OCI-LY7 (cell line): Measurements from ENCODE around the gene SGMS1. TPM values are rescaled to one million over a fixed set of nuclear protein-coding genes. Genes with fewer than 3 reads are reported as not detected.

Experiments
- BruUV-seq: library from RNA; stranded (reverse); fragments of 400-500 nt; replicated peaks from 2 replicates; lab custom pipeline; 2021; lab: Mats Ljungman, UMichigan
- CTCF ChIA-PET: fragments of 300-600 bp; sonication (Branson Sonifier 250); formaldehyde crosslinking; loops from one replicate; lab custom pipeline; 2022; ENCODE audit warnings: antibody characterized with exemption; ENCODE audit not compliant: unreplicated experiment; lab: Charles Lee
- POLR2A ChIA-PET: fragments of 300-600 bp; sonication (Branson Sonifier 250); formaldehyde crosslinking; loops from one replicate; lab custom pipeline; 2022; ENCODE audit warnings: antibody characterized with exemption; lab: Charles Lee
- DNase-seq: peaks from one replicate; pipeline ENCODE4 v3.0.0-alpha.2; 2015; ENCODE audit warnings: low spot score
- H2AFZ ChIP-seq: fragments of 200-600 bp; sonication (generic), shearing (Covaris generic); 2 replicates; pipeline ENCODE4 v1.6.1; 2014; ENCODE audit warnings: mild to moderate bottlenecking, antibody characterized with exemption, low read length, moderate library complexity
- H3K27ac ChIP-seq: fragments of 200-600 bp; sonication (generic); 2 replicates; pipeline ENCODE4 v1.5.1; 2014; ENCODE audit warnings: mixed run types, low read depth, mild to moderate bottlenecking, moderate library complexity, low read length, inconsistent platforms; ENCODE audit not compliant: poor library complexity, severe bottlenecking
- H3K36me3 ChIP-seq: fragments of 200-600 bp; sonication (generic); 2 replicates; pipeline ENCODE4 v1.6.1; 2014; ENCODE audit warnings: mild to moderate bottlenecking, antibody characterized with exemption, low read length, moderate library complexity, mixed read lengths; ENCODE audit not compliant: insufficient read depth
- H3K4me1 ChIP-seq: fragments of 200-600 bp; sonication (generic); 2 replicates; pipeline ENCODE4 v1.5.1; 2014; ENCODE audit warnings: mild to moderate bottlenecking, low read length; ENCODE audit not compliant: insufficient read depth, poor library complexity, severe bottlenecking
- H3K4me2 ChIP-seq: fragments of 200-600 bp; sonication (generic); 2 replicates; pipeline ENCODE4 v1.6.1; 2014; ENCODE audit warnings: mild to moderate bottlenecking, low read length
- H3K4me3 ChIP-seq: fragments of 200-600 bp; sonication (generic); 2 replicates; pipeline ENCODE4 v1.5.1; 2014; ENCODE audit warnings: mild to moderate bottlenecking, low read depth, low read length; ENCODE audit not compliant: poor library complexity, severe bottlenecking
- H3K79me2 ChIP-seq: fragments of 200-600 bp; sonication (generic); 2 replicates; pipeline ENCODE4 v1.6.1; 2016; ENCODE audit warnings: low read depth, mild to moderate bottlenecking, low read length, moderate library complexity, mixed read lengths; ENCODE audit not compliant: insufficient read depth
- H3K9me2 ChIP-seq: fragments of 200-600 bp; sonication (generic); 2 replicates; pipeline ENCODE4 v1.6.1; 2016; ENCODE audit warnings: mild to moderate bottlenecking, low read length, mixed read lengths; ENCODE audit not compliant: insufficient read depth
- H3K9me3 ChIP-seq: fragments of 200-600 bp; sonication (generic); 2 replicates; pipeline ENCODE4 v1.6.1; 2014; ENCODE audit warnings: mild to moderate bottlenecking, mixed run types, low read length, mixed read lengths
- H4K20me1 ChIP-seq: fragments of 200-600 bp; sonication (generic); 2 replicates; pipeline ENCODE4 v1.6.1; 2014; ENCODE audit warnings: mild to moderate bottlenecking, antibody characterized with exemption, low read length, moderate library complexity, mixed read lengths; ENCODE audit not compliant: insufficient read depth
- EZH2phosphoT487 ChIP-seq: fragments of 200-600 bp; sonication (generic); IDR thresholded peaks from 2 replicates; pipeline ENCODE4 v1.6.1; 2018; ENCODE audit warnings: low read depth, borderline replicate concordance, mild to moderate bottlenecking, mixed run types, antibody characterized with exemption, low read length, moderate library complexity, mixed read lengths
- intact Hi-C: fragments of 100-400 bp; cut with micrococcal nuclease; formaldehyde crosslinking; loops from one replicate; pipeline ENCODE4 v1.10.0; 2022; ENCODE audit not compliant: unreplicated experiment
- total RNA-seq, 2 experiments: library from RNA; depleted of rRNA in 1 of 2; stranded (reverse); fragments of >200 nt in 1 of 2; shearing (Covaris generic) in 1 of 2; gene quantifications; 2 replicates each; pipeline ENCODE4 v1.2.3, GENCODE V29; 2014 to 2022
- TF ChIP-seq, protein P1 (sequence below): fragments of 200-600 bp; sonication (generic); conservative IDR thresholded peaks from 2 replicates; pipeline ENCODE4 v1.5.1; 2014; ENCODE audit warnings: mild to moderate bottlenecking, antibody characterized with exemption, low read length, moderate library complexity, mixed read lengths

SGMS1 gene
- total RNA-seq, 2 experiments from 2014 or later, result 45.4 to 57.5 TPM

DNA sequence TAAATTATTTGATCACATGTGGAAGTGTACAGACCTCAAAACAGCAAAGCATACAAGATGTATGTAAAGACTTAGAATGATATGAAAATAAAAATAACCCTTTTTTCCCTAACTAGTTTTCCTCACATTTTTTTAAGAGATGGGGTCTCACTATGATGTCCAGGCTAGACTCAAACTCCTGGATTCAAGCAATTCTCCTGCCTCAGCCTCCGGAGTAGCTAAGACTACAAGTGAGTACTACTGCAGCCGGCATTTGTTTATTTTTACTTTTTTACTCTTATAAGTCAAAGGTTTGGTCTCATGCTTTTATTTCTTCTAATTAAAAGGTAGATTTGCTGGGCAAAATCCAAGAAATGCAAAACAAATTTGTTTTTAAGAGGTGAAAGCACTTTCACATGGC is 248.0 kb downstream of the SGMS1 start:
- H3K27ac ChIP-seq, result no peak overlapping the region
- H3K4me1 ChIP-seq, result peaks cover 13% of the 10 kb centered on the region
- H3K9me2 ChIP-seq, result no peaks in the 10 kb centered on the region
- no peaks in the 10 kb centered on the region for H3K9me3 ChIP-seq
- intact Hi-C loops, result no loop called here
- no TSS peak for BruUV-seq
- H3K4me2 ChIP-seq, result no peak overlapping the region
- POLR2A ChIA-PET, result interaction anchor here (1.2 kb wide), 1 partner anchor 14 kb away, joined by 3 read pairs; no protein-coding TSS in a partner anchor
- peaks cover 5% of the 10 kb centered on the region; the same call in 1 of the 2 replicates for H3K36me3 ChIP-seq
- TF ChIP-seq EZH2phosphoT487, result no peak
- TF ChIP-seq, protein P1, sequence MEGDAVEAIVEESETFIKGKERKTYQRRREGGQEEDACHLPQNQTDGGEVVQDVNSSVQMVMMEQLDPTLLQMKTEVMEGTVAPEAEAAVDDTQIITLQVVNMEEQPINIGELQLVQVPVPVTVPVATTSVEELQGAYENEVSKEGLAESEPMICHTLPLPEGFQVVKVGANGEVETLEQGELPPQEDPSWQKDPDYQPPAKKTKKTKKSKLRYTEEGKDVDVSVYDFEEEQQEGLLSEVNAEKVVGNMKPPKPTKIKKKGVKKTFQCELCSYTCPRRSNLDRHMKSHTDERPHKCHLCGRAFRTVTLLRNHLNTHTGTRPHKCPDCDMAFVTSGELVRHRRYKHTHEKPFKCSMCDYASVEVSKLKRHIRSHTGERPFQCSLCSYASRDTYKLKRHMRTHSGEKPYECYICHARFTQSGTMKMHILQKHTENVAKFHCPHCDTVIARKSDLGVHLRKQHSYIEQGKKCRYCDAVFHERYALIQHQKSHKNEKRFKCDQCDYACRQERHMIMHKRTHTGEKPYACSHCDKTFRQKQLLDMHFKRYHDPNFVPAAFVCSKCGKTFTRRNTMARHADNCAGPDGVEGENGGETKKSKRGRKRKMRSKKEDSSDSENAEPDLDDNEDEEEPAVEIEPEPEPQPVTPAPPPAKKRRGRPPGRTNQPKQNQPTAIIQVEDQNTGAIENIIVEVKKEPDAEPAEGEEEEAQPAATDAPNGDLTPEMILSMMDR, result no peak
- no peaks in the 10 kb centered on the region for H3K79me2 ChIP-seq
- H3K4me3 ChIP-seq, result no peak overlapping the region
- CTCF ChIA-PET, result no interaction called here
- no peaks in the 10 kb centered on the region for H4K20me1 ChIP-seq
- DNase-seq, result no peak
- no peak overlapping the region for H2AFZ ChIP-seq

DNA sequence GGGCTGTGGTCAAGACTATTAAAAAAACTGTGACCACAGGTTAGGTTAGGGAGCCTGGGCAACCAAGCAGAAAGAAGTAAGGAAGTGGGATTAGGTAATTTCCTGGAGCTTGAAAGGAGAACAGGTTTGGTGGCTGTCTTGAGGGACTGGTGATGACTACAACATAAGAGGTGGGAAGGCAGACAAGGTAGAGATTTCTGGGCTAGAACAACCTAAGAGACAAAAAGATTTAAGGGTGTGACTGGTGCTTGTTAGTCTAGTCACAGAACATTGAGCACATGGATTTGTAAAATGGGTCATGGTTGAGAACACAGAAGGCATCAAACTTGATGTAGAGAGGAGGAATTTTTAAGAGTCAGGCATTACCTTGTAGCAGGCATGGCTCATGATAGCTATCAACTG is 248.7 kb downstream of the SGMS1 start:
- no peak overlapping the region for H2AFZ ChIP-seq
- TF ChIP-seq, protein P1, result no peak
- no peak for TF ChIP-seq EZH2phosphoT487
- no peaks in the 10 kb centered on the region for H4K20me1 ChIP-seq
- no peaks in the 10 kb centered on the region for H3K9me2 ChIP-seq
- peaks cover 5% of the 10 kb centered on the region; the same call in 1 of the 2 replicates for H3K36me3 ChIP-seq
- no peaks in the 10 kb centered on the region for H3K9me3 ChIP-seq
- POLR2A ChIA-PET, result interaction anchor here (0.6 to 2.2 kb wide), 3 partner anchors 13 to 192 kb away, joined by 3 to 8 read pairs (median 3); no protein-coding TSS in a partner anchor
- H3K4me3 ChIP-seq, result no peak overlapping the region
- no peak for DNase-seq
- peaks cover 13% of the 10 kb centered on the region for H3K4me1 ChIP-seq
- intact Hi-C loops, result no loop called here
- peak overlapping the region; percentile 18 for H3K4me2 ChIP-seq
- H3K27ac ChIP-seq, result no peak overlapping the region
- H3K79me2 ChIP-seq, result no peaks in the 10 kb centered on the region
- CTCF ChIA-PET, result no interaction called here
- no TSS peak for BruUV-seq

DNA sequence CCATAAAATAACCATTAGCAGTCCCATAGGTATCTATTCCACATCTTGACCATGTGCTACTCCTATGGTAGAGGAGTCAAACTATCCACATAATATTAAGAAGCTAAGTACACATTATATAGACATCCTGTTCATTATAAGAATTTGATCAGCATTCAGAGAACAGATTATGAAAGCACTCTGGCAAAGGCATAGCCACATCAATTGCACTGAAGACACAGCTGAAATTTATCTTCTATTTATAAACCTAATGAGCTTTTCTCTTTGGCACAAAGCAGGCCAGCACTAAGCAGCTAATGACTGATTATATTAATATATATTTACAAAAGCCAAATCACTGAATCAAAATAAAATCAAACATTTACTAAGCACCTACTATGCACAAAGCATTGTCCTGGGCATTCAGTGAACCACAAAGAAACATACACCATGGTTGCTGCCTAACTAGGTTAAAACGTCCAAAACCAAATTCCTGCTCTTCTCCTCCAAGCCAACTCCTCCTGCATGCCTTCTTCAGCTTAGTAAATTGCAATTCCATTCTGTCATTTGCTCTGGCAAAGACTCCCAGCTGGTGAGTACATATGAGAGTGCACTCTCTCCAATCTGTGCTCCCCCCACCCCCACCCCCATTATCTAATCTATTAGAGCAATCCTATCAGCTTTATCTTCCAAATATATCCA is 249.8 kb downstream of the SGMS1 start:
- ChIA-PET POLR2A (interaction anchor here (0.5 to 2.2 kb wide), 8 partner anchors 8 to 36 kb away, joined by 3 to 8 read pairs (median 5); no protein-coding TSS in a partner anchor), CTCF (no interaction called here)
- Histone ChIP-seq H3K4me2 (no peak overlapping the region), H3K27ac (no peak overlapping the region), H3K4me1 (peaks cover 13% of the 10 kb centered on the region), H4K20me1 (no peaks in the 10 kb centered on the region), H3K9me2 (no peaks in the 10 kb centered on the region), H3K79me2 (peaks cover 1% of the 10 kb centered on the region; the same call in 1 of the 2 replicates), H2AFZ (no peak overlapping the region), H3K36me3 (peaks cover 5% of the 10 kb centered on the region; the same call in 1 of the 2 replicates), H3K4me3 (no peak overlapping the region), H3K9me3 (no peaks in the 10 kb centered on the region)
- intact Hi-C loops, result no loop called here
- BruUV-seq, result no TSS peak
- no peak for TF ChIP-seq EZH2phosphoT487
- TF ChIP-seq, protein P1, result no peak
- DNase-seq, result no peak
